Measurements from ENCODE around the gene CACNA1B.

DNA sequence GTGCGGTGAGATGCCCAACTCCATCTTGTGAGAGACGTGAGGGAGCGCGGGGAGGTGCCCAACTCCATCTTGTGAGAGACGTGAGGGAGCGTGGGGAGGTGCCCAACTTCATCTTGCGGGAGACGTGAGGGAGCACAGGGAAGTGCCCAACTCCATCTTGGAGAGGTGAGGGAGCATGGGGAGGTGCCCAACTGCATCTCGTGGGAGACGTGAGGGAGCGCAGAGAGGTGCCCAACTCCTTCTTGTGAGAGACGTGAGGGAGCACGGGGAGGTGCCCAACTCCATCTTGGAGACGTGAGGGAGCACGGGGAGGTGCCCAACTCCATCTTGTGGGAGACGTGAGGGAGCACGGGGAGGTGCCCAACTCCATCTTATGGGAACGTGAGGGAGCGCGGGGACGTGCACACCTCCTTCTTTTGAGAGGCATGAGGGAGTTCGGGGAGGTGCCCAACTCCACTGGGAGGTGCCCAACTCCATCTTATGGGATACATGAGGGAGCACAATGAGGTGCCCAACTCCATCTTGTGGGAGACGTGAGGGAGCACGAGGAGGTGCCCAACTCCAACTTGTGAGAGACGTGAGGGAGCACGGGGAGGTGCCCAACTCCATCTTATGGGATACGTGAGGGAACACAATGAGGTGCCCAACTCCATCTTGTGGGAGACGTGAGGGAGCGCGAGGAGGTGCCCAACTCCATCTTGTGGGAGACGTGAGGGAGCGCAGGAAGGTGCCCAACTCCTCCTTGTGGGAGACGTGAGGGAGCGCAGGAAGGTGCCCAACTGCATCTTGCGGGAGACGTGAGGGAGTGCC is 235.4 kb downstream of the CACNA1B start:
- TF ChIP-seq, protein P1, sequence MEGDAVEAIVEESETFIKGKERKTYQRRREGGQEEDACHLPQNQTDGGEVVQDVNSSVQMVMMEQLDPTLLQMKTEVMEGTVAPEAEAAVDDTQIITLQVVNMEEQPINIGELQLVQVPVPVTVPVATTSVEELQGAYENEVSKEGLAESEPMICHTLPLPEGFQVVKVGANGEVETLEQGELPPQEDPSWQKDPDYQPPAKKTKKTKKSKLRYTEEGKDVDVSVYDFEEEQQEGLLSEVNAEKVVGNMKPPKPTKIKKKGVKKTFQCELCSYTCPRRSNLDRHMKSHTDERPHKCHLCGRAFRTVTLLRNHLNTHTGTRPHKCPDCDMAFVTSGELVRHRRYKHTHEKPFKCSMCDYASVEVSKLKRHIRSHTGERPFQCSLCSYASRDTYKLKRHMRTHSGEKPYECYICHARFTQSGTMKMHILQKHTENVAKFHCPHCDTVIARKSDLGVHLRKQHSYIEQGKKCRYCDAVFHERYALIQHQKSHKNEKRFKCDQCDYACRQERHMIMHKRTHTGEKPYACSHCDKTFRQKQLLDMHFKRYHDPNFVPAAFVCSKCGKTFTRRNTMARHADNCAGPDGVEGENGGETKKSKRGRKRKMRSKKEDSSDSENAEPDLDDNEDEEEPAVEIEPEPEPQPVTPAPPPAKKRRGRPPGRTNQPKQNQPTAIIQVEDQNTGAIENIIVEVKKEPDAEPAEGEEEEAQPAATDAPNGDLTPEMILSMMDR (conservative IDR thresholded peaks at IDR 0.05; ENCODE audit: low read depth, low read length): no peak
- no peak for TF ChIP-seq EZH2 (IDR thresholded peaks at IDR 0.05; ENCODE audit: borderline replicate concordance, low read depth, low read length, poor library complexity, severe bottlenecking)
